ENCODE measurements around the gene PRKCG.

GRCh38 chr19:53905787-53906186 lies 23.8 kb downstream of the PRKCG start:
- no peak for TF ChIP-seq CTCF (IDR thresholded peaks at IDR 0.05; ENCODE audit: low read length)
- TF ChIP-seq EZH2 (IDR thresholded peaks at IDR 0.05; ENCODE audit: borderline replicate concordance, low read length), result no peak
